Measurements from ENCODE around the gene B3GLCT.

The B3GLCT gene

GRCh38 chr13:31261241-31261640 is 61.5 kb downstream of the B3GLCT start:
- Histone ChIP-seq H3K36me3 (replicated peaks; ENCODE audit: insufficient read depth, low read length) (no peaks in the 10 kb centered on the region), H3K27me3 (replicated peaks; ENCODE audit: insufficient read depth, low read length) (no peaks in the 10 kb centered on the region), H3K79me2 (ENCODE audit: low read length) (no peaks in the 10 kb centered on the region), H2AFZ (ENCODE audit: low read length) (no peak overlapping the region), H3K9ac (ENCODE audit: low read length) (no peak overlapping the region), H3K4me2 (ENCODE audit: low read depth, low read length) (no peak overlapping the region), H4K20me1 (ENCODE audit: insufficient read depth, low read length) (no peaks in the 10 kb centered on the region), H3K27ac (ENCODE audit: low read length) (no peak overlapping the region), H3K9me2 (replicated peaks; ENCODE audit: insufficient read depth, low read length) (no peaks in the 10 kb centered on the region), H3K4me3 (ENCODE audit: low read length) (no peak overlapping the region), H3K4me1 (ENCODE audit: low read length) (no peaks in the 10 kb centered on the region), H3K9me3 (replicated peaks; ENCODE audit: insufficient read depth, low read length) (no peaks in the 10 kb centered on the region), H3F3A (ENCODE audit: insufficient read depth, low read length) (no peaks in the 10 kb centered on the region)
- DNase-seq, result no peak
- TF ChIP-seq EZH2phosphoT487 (IDR thresholded peaks at IDR 0.05; ENCODE audit: low read length) (no peak), EZH2 (optimal IDR thresholded peaks at IDR 0.05; ENCODE audit: low read depth, low read length) (no peak)
- TF ChIP-seq, protein P1, sequence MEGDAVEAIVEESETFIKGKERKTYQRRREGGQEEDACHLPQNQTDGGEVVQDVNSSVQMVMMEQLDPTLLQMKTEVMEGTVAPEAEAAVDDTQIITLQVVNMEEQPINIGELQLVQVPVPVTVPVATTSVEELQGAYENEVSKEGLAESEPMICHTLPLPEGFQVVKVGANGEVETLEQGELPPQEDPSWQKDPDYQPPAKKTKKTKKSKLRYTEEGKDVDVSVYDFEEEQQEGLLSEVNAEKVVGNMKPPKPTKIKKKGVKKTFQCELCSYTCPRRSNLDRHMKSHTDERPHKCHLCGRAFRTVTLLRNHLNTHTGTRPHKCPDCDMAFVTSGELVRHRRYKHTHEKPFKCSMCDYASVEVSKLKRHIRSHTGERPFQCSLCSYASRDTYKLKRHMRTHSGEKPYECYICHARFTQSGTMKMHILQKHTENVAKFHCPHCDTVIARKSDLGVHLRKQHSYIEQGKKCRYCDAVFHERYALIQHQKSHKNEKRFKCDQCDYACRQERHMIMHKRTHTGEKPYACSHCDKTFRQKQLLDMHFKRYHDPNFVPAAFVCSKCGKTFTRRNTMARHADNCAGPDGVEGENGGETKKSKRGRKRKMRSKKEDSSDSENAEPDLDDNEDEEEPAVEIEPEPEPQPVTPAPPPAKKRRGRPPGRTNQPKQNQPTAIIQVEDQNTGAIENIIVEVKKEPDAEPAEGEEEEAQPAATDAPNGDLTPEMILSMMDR (IDR thresholded peaks at IDR 0.05; ENCODE audit: low read length), result no peak

- H3K79me2 ChIP-seq (ENCODE audit: low read length), result no peaks in the 10 kb centered on the region
- H3K36me3 ChIP-seq (replicated peaks; ENCODE audit: insufficient read depth, low read length), result no peaks in the 10 kb centered on the region
- H3K9me2 ChIP-seq (replicated peaks; ENCODE audit: insufficient read depth, low read length), result no peaks in the 10 kb centered on the region
- H3K4me1 ChIP-seq (ENCODE audit: low read length), result no peaks in the 10 kb centered on the region
- H3K9me3 ChIP-seq (replicated peaks; ENCODE audit: insufficient read depth, low read length), result no peaks in the 10 kb centered on the region
- no peak overlapping the region for H3K4me3 ChIP-seq (ENCODE audit: low read length)
- no peak overlapping the region for H2AFZ ChIP-seq (ENCODE audit: low read length)
- no peak for DNase-seq
- no peaks in the 10 kb centered on the region for H3F3A ChIP-seq (ENCODE audit: insufficient read depth, low read length)
- H3K27ac ChIP-seq (ENCODE audit: low read length), result no peak overlapping the region
- TF ChIP-seq EZH2 (optimal IDR thresholded peaks at IDR 0.05; ENCODE audit: low read depth, low read length), result no peak
- TF ChIP-seq, protein P1 (IDR thresholded peaks at IDR 0.05; ENCODE audit: low read length), result no peak
- no peak for TF ChIP-seq EZH2phosphoT487 (IDR thresholded peaks at IDR 0.05; ENCODE audit: low read length)
- H3K9ac ChIP-seq (ENCODE audit: low read length), result no peak overlapping the region
- H3K27me3 ChIP-seq (replicated peaks; ENCODE audit: insufficient read depth, low read length), result no peaks in the 10 kb centered on the region
- no peaks in the 10 kb centered on the region for H4K20me1 ChIP-seq (ENCODE audit: insufficient read depth, low read length)
- H3K4me2 ChIP-seq (ENCODE audit: low read depth, low read length), result no peak overlapping the region
Measured at GRCh38 chr13:31263346-31263745, 63.6 kb downstream of the B3GLCT start.

DNA sequence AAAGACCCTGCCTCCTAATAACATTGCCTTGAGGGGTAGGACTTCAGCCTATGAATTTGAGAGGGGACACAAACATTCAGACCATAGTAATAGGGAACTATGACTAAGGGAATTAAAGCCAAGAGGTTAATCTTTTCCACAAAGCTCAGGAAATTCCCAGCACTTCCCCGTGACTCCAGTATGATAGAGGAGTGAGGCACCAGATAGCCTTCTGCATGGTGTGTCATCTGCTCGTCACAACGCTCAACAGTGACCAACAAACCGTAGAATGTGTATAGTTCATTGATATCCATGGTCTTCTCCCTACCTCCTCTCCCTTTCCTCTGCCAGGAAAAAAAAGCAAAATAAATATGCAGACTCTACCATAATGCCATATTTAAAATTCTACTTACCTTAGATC is 64.4 kb downstream of the B3GLCT start:
- no peaks in the 10 kb centered on the region for H4K20me1 ChIP-seq (ENCODE audit: insufficient read depth, low read length)
- no peak overlapping the region for H3K9ac ChIP-seq (ENCODE audit: low read length)
- H3K36me3 ChIP-seq (replicated peaks; ENCODE audit: insufficient read depth, low read length), result no peaks in the 10 kb centered on the region
- DNase-seq, result no peak
- H3K27ac ChIP-seq (ENCODE audit: low read length), result no peak overlapping the region
- H3K27me3 ChIP-seq (replicated peaks; ENCODE audit: insufficient read depth, low read length), result no peaks in the 10 kb centered on the region
- H3K4me3 ChIP-seq (ENCODE audit: low read length), result no peak overlapping the region
- H3F3A ChIP-seq (ENCODE audit: insufficient read depth, low read length), result no peaks in the 10 kb centered on the region
- no peaks in the 10 kb centered on the region for H3K9me3 ChIP-seq (replicated peaks; ENCODE audit: insufficient read depth, low read length)
- no peaks in the 10 kb centered on the region for H3K79me2 ChIP-seq (ENCODE audit: low read length)
- no peak overlapping the region for H2AFZ ChIP-seq (ENCODE audit: low read length)
- TF ChIP-seq EZH2phosphoT487 (IDR thresholded peaks at IDR 0.05; ENCODE audit: low read length) (no peak), EZH2 (optimal IDR thresholded peaks at IDR 0.05; ENCODE audit: low read depth, low read length) (no peak)
- TF ChIP-seq, protein P1 (IDR thresholded peaks at IDR 0.05; ENCODE audit: low read length), result no peak
- H3K4me2 ChIP-seq (ENCODE audit: low read depth, low read length), result no peak overlapping the region
- H3K9me2 ChIP-seq (replicated peaks; ENCODE audit: insufficient read depth, low read length), result no peaks in the 10 kb centered on the region
- H3K4me1 ChIP-seq (ENCODE audit: low read length), result no peaks in the 10 kb centered on the region
